Activated effector memory CD4-positive, alpha-beta T cell treated with Interleukin-2 at 50 U/mL for 16 hours (primary cell): Measurements from ENCODE around the gene BCL11A.

Experiments used
- DNase-seq: peaks from one replicate; pipeline ENCODE4 v3.0.0-alpha.2; 2020

BCL11A gene

DNA sequence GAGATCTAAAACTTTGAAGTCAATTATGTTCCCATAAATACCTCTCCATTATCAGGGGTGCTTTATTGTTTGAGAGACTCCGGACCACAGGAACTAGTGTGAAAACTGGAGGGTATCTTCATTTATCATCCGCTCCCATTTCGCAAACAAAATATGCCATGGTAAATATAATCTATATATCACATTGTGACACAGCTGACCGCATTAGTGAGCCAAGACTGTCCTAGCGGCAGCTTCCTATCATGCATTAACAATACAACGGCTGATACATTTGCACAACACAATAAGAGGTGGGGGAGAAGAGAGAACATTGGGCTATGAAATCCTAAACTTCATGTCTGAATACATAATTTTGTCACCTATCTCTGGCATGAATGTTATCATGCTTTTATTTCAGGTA lies 29.5 kb downstream of the BCL11A start:
- DNase-seq: no peak

DNA sequence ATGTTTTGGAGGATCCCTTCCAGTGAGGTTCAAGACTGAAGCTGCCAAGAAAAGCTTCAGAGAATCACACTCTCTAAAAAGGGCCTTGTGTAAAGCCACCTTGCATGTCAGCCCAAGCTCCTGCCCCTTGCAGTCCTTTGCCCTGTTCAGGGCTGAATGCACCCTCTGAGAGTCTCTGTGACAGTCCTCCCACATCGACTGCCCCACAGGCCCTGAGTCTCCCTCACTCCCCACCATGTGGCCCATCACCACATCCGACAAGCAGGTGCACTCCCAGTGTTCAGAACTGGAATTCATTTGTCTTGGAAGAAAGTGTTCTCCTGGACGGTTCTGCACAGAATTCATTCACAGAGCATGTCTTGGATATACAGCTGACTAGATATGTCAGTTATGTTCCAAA lies 31.0 kb downstream of the BCL11A start:
- DNase-seq: no peak

DNA sequence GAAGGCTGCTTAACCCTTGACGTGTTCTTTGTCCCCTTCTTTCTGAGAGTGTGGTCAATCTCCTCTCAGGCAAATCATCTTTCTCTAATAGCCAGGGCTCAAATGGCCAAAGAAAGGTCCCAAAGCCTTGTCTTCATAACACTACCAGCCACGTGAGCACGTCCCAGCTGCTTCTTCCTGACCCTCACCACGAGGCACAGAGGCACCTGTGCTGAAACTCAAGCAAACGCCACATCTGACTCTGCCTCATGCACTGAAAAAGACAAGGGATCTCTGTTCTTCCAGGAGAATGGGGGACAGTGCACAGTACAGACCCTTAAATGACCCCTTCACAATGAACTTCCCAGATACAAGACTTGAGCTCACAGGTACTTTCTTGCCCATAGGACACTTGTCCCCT lies 31.8 kb downstream of the BCL11A start:
- no peak for DNase-seq

DNA sequence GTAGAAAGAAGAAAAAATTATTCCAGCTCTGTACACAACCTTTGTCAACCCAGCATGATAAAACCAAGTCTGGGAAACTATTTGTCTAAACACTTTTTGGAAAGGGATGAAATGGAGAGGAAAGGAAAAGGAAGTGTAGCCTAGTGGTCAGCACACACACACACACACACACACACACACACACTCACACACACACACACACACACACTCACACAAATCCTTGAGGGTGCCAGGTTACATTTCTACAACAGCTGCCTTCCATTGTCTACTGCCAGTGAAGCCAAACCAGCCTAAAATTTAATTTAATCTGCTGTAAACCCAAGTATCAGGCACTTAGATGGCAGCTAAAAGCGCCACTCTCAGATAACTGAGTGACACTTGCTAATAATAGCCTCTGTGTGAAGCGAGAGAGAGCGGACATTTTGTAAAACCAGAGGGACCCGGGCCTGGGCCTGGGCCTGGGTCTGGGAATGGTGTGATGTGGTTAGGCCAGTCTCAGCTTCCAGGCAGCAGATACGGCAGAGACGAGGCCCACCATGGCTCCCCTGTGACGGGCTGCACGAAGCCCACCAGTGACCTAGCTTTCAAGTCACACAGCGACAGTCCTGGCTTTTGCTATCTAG lies 32.4 kb downstream of the BCL11A start:
- DNase-seq: no peak

DNA sequence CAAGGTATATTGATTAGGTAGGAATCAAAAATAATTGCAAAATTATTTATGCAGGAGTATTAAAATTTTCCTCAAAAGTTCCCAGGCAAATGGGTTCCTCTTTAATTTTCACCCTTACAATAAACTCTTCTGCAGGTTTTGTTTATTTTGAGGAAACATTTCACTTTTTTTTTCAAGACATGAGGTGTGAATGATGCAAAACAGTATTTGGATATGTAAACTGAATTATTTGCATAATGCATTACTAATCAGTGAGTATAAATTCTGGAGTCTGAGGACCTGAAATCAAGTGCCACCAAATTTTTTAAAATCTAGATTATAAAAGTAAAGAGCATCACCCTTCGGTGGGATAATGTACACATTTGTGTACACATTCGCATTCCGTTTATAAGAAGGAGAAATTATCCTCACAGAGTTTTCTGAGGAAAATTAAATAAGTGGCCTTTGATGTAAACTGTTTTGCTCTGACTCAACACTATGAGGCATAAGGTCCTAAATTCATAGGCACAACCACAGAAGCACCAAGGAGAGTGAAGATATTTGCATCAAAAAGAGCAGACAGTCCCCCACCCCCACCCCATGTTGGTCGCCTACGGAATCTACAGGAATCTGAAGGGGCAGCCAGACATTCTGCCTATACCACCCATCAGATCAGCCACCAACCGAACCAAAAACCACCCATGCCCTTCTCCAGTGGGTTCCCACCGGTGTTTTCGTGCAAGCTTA lies 33.1 kb downstream of the BCL11A start:
- no peak for DNase-seq

DNA sequence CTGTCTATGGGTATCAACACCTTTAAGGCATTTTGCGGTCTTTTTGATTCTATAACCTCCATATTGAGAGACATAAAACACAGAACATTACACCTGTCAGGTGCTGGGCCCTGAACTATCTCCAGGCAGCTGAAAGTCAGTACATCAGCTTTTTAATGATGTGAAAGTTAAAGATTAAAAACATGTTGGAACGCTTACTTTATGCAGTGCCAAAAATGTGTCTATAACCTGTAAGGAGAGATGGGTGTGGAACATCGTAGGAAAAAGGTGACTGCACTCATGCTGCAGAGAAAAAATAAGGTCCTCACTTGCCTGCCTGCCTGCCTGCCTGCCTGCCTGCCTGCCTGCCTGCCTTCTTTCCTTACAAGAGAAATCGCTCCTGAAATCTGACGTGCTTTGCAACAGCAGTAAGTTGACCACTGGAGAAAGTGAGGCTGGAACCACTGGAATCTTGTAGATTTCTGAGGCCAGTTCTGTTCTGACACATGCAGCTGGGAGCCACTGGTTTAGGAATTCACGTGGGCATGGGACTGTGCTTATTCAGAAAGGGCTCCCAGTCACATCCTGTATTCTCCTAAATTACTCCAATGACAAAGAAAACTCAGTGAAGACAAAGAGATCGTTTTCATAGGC lies 34.1 kb downstream of the BCL11A start:
- no peak for DNase-seq

DNA sequence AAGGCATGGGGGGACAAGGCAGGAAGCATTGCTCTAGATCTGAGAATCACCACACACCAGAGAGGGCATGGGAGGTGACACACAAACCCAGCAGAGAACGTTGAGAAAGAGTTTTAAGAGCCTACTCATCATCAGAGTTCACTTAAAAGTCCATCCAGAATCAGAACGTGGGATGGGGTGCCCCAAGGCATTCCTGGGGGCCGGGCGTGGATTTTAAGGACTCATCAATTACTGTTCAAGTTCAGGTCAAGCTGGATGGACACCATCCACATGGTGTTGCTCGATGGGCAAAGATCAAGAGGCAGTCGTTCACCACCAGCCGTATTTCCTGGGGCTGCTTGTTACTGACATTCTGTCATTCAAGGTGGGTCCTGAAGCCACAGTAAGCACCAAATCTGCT lies 34.9 kb downstream of the BCL11A start:
- no peak for DNase-seq

DNA sequence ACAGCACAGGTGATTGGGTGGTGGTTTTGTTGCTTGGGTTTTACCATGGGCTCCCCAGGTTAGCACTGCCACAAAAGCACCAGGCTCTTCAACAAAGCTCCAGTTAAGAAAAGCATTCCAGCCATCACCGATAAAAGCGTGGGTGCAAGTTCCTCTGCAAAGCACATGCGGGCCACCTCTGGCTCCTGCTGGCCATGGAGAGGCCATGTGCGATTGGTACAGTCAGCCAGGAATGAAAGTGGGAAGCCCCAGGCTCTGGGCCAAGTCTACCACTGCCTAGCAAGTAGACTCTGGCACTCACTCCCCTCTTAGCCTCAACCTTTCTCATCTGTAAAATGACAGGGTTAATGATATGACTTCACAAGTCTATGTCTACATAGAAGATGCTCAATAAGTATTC lies 36.0 kb downstream of the BCL11A start:
- no peak for DNase-seq

DNA sequence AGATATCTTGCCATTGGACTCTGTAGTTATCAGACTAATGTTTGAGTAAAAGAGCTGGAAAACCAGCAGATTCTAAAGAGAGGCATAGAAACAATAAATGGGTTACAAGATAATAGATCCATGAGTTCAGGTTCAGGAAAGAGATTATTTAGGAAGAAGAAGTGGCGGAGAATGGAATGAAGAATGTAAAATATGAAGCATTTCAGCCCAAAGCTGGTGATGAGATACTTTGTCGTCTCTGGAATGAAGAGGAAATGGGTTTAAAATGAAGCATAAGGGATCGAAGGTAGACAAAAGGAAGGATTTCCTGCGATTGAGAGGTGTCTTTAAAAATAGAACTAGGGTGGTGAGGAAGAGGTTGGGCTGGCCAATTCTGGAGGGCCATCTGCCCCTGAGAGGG lies 36.6 kb downstream of the BCL11A start:
- no peak for DNase-seq

DNA sequence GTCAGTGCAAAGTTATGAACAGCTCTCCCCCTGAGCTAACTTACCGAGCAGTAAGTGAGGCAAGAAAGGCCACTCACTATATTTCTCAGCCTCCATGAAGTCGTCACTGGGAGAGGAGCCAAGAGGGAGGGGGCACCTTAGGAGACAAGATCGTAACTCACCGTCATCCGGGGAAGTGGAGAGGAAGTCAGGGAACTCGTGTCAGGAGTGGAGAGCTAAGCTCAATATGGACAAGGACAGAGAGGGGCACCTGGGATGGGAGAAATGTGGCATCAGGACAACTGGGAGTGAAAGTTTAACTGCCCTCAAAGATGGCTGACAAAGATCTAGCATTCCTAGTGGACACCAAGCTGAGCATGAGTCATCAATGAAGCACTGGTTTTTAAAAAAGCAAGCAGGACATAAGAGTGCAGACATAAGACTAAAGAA lies 37.1 kb downstream of the BCL11A start:
- no peak for DNase-seq

DNA sequence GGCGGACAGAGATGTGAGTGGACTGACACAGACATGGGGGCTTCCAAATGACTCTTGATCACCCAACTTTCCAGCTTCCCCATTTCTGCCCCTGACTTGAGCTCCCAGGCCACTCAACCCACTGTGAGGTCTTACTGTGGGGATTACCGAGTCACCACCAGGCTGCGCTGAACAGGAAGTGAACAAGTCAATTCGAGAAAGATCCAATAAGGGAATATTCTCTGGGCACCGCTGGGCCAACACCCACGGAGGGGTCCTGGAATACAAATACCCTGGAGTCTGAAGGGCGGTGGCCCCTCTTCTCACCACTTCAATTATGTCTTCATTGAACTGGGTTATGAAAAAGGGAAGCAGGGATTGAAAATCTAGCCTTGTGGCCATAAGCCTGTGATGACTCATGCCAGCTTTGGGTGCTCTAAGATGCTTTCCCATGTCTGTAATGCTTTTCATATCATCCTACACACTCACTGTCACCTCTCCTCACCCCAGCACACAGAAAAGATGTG lies 37.7 kb downstream of the BCL11A start:
- DNase-seq: no peak

DNA sequence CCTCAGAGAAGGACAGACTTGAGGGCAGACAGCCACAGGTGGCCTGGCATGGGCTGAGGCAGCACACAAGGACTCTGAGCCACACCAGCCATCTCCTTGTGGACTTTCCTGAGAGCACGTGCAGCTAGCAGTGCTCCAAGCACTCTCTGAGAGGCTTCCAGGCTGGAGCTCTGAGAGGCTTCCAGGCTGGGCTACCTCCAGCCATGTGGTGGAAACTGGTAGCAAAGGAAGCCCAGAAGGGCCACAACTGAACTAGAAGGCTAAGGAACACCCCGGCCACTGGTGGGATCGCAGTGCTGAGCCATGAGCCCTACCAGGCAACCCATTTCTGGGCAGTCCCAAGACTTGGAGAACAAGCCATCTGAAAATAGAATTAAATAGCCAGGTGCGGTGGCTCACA lies 39.5 kb downstream of the BCL11A start:
- DNase-seq: no peak

DNA sequence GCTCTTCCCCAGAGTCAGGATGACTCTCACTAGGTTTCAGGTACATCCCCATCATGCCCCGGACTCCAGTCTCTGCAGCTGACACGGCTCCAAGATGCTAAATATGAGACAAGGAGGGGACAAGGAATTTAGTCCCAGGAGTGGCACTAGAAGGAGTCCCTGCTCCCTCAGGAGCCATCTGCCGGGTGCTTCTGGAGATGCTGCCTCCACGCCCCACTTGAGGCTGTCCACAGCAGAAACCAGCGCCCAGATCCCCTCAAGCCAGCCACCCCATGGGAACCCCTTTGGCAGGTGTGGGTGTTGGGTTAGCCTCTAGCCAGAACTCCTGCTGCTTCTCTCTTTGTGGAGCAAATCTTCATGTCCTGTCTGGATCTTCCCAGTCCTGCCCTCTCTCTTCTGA lies 40.3 kb downstream of the BCL11A start:
- DNase-seq: no peak

DNA sequence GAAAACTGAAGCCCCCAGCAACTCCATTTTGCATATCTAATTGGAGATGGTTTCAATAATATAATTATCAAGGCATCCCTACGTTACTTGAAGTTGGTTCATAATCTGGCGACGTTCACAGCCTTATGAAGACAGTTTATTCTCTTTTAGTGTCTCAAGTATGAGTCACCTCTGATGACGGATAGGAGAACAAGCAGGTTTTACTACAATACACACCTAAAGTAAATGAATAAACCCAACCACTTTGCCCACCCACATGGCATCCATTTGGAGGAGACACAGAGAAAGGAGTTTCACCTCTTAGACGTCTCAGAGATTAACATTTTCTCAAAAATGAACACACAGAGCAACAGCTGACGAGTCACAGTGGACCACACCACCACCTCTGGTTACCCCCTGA lies 40.8 kb downstream of the BCL11A start:
- no peak for DNase-seq

DNA sequence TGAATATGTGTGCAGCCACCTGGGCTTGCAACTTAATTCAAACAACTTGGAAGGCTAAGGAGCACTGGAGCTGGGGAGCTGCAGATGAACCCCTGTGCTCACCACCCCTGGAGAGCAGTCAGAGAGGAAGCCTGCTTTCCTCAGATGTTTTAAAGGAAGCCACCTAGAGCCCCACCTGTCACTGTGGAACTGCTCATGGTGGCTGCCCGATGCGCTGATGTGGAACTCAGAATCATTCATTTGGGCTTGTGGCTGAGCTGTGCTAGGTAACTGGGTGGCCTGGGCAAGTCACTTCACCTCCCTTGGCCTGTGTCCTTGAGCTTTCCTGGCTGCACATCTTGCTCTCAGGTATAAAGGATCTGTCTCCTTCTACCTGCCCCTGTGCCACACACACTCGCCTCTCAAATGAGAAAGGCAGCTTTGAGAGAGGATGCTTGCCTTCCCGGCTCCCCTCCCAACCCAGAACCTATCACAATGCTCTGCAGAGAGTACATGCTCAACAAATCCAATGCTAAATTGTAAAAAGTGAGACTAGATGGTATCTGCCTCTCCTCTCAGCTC lies 41.3 kb downstream of the BCL11A start:
- no peak for DNase-seq

DNA sequence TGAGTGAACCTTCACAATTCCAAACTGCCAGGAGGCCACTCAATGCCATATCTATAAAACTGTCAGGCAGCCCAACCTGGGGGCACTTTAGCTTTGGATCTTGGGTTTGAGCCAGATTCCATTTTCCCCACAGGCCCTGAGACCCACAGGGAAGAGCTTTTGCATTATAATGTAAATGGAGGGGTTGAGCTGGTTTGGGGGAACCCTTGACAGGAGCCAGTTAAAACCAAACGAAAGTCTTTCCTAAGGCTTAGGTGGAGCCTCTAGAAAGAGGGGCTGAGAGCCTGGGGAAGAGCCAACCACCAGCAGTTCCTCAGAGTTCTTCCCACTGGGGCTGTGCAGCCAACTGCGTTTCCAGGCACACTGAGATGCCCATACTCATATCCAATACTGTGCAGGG lies 42.7 kb downstream of the BCL11A start:
- no peak for DNase-seq

DNA sequence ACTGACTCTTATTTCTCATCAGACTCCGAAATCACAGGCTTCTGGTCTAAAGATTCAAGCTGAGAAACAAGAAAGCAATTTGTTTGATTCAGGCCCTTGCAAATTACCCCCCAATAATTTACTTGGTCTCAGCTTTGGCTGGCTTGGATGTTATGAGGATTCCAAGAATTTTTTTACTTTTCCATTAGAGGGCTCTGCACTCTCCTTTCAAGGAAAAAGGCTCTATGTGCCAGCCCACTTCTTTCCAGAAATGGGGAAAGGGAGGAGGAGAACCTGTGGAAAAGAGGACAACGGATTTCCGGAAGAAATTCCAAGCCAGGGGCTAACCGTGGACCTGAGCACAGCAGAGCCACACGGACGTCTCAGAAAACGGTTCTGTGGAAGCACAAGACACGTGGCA lies 44.4 kb downstream of the BCL11A start:
- no peak for DNase-seq

DNA sequence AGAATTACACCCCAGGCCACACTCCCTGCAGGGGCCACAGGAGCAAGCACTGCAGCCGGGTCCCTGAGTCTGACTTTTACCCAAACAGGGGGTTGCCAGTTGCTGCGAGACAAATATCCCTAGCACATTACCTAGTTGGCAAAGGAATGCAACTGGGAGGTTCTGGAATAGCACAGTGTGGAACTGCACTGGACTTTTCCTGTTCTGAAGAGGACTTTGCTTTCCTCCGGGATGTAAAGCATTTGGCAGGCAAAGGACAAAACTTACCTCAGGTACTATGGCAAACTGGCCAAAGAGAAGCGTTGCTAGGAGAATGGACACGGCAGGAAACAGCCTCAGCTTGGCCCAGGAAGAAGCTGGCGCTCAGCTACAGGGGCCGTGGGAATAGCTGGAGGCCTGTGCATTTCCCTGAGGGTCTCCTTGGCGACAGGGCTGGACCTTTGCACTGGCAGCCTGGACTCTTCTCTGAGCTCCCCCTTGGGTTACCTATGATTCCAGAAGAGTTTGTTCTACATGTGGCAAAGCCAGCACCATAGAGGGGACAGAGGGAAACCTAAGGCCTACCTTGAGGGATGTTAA lies 45.0 kb downstream of the BCL11A start:
- DNase-seq: no peak

DNA sequence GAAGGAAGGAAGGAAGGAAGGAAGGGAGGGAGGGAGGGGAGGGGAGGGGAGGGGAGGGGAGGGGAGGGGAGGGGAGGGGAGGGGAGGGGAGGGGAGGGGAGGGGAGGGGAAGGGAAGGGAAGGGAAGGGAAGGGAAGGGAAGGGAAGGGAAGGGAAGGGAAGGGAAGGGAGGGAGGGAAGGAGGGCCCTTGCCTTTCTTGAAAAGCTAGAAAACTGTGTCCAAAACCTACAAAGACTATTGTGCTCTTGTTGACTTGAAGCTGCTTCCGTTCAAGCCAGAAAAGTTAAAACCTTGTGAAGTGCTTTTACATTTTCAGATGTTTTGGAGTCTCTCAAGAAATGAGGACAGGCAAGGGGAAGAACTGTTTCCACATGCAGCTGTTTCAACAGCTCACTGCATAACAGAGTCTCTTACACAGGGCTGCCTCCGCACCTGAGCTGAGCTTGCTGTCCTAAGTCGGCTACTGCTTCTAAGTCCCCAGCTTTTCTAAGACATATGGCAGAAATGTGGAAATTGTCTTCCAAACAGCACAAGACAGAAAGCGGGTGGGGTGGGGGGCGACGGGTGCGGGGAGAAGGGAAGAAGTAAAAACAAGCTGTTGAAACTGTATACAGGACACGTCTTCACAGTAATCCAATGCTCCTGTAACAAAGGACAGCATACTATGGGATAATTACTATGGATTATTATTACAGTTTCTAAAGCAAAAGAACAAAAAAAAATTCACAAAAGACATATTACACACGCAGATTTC lies 46.1 kb downstream of the BCL11A start:
- DNase-seq: no peak

DNA sequence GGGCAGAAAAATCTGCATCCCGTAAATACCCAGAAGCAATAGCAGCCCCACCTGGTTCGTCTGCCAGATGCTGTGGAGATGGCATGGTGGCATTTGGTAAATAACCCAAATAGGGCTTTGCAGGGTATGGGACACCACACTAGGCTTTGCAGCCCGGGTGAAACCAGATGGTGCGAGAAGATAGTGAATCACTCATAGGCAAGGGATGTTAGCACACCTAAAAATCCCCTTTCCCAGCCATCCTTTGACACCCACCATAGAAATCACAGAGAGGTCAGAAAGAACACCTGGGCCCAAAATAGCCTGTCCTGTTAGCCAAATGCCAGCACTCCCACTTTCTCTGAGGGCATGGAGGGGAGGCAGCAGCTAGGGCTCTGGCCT lies 47.6 kb downstream of the BCL11A start:
- DNase-seq: no peak

DNA sequence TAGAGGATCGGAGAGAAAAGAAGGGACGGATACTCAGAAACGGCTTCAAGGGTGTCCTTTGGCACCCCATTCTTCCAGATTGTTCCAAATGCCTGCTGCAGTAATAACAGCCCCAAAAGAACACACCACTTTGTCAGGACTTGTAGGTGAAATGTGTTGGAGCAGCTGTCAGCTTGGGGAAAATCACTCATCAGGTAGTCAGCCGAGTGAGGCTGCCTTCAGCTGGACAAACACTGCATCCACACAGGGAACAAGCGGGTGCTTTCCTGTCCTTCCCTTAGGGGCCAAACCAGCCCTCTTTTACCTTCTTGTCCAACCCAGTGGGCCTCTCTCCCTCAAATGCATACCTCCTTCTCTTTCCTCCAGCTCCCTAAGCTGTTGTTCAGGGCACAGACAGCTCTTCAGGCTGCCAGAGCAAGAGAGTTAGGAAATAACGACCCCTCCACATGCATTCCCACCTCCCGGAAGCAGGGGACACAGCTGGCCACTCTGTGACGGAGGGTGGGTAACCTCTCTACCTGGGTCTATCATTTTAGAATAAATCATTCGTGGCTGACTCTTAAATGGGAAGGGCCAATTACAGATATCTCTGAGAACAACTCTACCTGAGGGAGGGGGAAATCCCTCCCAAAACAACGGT lies 48.1 kb downstream of the BCL11A start:
- no peak for DNase-seq

DNA sequence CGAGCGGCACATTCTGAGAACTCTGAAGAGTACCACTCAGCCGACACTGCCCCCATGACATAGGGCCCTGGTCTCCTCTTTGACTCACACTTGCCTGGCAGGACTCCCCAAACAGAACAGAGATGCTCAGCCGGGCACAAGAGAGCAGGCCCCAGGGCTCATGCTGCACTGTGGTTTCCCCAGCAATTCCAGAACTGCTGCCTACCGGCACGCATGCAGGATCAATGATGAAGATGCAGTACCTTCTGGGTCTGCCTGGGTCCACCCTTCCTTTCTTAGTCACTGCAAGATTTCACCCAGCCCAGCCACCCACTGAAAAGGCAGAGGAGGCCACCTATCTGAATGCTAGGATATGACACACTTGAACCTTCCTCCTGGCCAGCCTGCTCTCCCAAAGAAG lies 49.4 kb downstream of the BCL11A start:
- no peak for DNase-seq
